OCI-LY1 (cell line): ENCODE data around the gene NELL2.
A peak's percentile ranks its signal among the peaks of the same experiment; 100 is the strongest.
"Not testable (repeated sequence)": the region's sequence is repeated elsewhere in the genome, so short reads cannot be mapped to it uniquely, and the experiment has no call there.

Experiments used
- H2AFZ ChIP-seq: fragments of 200-600 bp; sonication (generic), shearing (Covaris generic); 2 replicates; pipeline ENCODE4 v1.6.0; 2014; ENCODE audit warnings: antibody characterized with exemption, mild to moderate bottlenecking, low read length
- H3F3A ChIP-seq: fragments of 200-600 bp; sonication (generic), shearing (Covaris generic); 2 replicates; pipeline ENCODE4 v1.6.0; 2014; ENCODE audit warnings: mild to moderate bottlenecking, antibody characterized with exemption, low read length, moderate library complexity; ENCODE audit not compliant: insufficient read depth
- H3K27ac ChIP-seq: fragments of 200-600 bp; sonication (generic); 2 replicates; pipeline ENCODE4 v1.5.1; 2014; ENCODE audit warnings: low read length, mixed run types, mild to moderate bottlenecking, low read depth; ENCODE audit not compliant: poor library complexity, severe bottlenecking
- H3K27me3 ChIP-seq: fragments of 200-600 bp; sonication (generic); 2 replicates; pipeline ENCODE4 v1.6.0; 2014; ENCODE audit warnings: antibody characterized with exemption, mild to moderate bottlenecking, low read length, moderate library complexity; ENCODE audit not compliant: insufficient read depth
- H3K36me3 ChIP-seq: fragments of 200-600 bp; sonication (generic); 2 replicates; pipeline ENCODE4 v1.6.1; 2014; ENCODE audit warnings: mild to moderate bottlenecking, antibody characterized with exemption, low read length, moderate library complexity, mixed read lengths; ENCODE audit not compliant: insufficient read depth
- H3K4me1 ChIP-seq: fragments of 200-600 bp; sonication (generic); 2 replicates; pipeline ENCODE4 v1.5.1; 2014; ENCODE audit warnings: mild to moderate bottlenecking, low read length, moderate library complexity; ENCODE audit not compliant: insufficient read depth, severe bottlenecking
- H3K4me2 ChIP-seq: fragments of 200-600 bp; sonication (generic), shearing (Covaris generic); 2 replicates; pipeline ENCODE4 v1.6.1; 2014; ENCODE audit warnings: low read length
- H3K4me3 ChIP-seq: fragments of 200-600 bp; sonication (generic); 2 replicates; pipeline ENCODE4 v1.5.1; 2014; ENCODE audit warnings: low read length, low read depth, mild to moderate bottlenecking, mixed read lengths; ENCODE audit not compliant: poor library complexity, severe bottlenecking
- H3K79me2 ChIP-seq: fragments of 200-600 bp; shearing (Covaris generic); 2 replicates; pipeline ENCODE4 v1.6.1; 2016; ENCODE audit warnings: mixed run types, low read length, mixed read lengths; ENCODE audit not compliant: insufficient read depth
- H3K9ac ChIP-seq: fragments of 200-600 bp; sonication (generic), shearing (Covaris generic); 2 replicates; pipeline ENCODE4 v1.6.1; 2014; ENCODE audit warnings: mild to moderate bottlenecking, low read length, mixed read lengths
- H3K9me2 ChIP-seq: fragments of 200-600 bp; sonication (generic), shearing (Covaris generic); 2 replicates; pipeline ENCODE4 v1.6.1; 2014; ENCODE audit warnings: low read depth, mild to moderate bottlenecking, low read length, mixed read lengths
- H3K9me3 ChIP-seq: fragments of 200-600 bp; shearing (Covaris generic); 2 replicates; pipeline ENCODE4 v1.6.1; 2014; ENCODE audit warnings: low read length, mixed read lengths
- H4K20me1 ChIP-seq: fragments of 200-600 bp; sonication (generic), shearing (Covaris generic); 2 replicates; pipeline ENCODE4 v1.6.0; 2016; ENCODE audit warnings: mild to moderate bottlenecking, low read length; ENCODE audit not compliant: insufficient read depth
- CTCF ChIP-seq: fragments of 200-600 bp; sonication (generic), shearing (Covaris generic); IDR thresholded peaks from 2 replicates; pipeline ENCODE4 v1.5.1; 2017; ENCODE audit warnings: mild to moderate bottlenecking, antibody characterized with exemption, low read length, moderate library complexity, mixed read lengths
- EZH2 ChIP-seq: fragments of 200-600 bp; sonication (generic), shearing (Covaris generic); IDR thresholded peaks from 2 replicates; pipeline ENCODE4 v1.8.0; 2017; ENCODE audit warnings: borderline replicate concordance, mixed run types, mild to moderate bottlenecking, antibody characterized with exemption, low read length, moderate library complexity, mixed read lengths

Gene NELL2

GRCh38 chr12:44827832-44828438, 48.2 kb downstream of the NELL2 start:
- Histone ChIP-seq H2AFZ (peak overlapping the region; percentile 21; the same call in 1 of the 2 replicates), H3K27ac (no peak overlapping the region), H3K4me2 (no peak overlapping the region), H3K9ac (no peak overlapping the region), H3K9me3 (no peaks in the 10 kb centered on the region), H4K20me1 (no peaks in the 10 kb centered on the region), H3F3A (no peaks in the 10 kb centered on the region), H3K9me2 (no peaks in the 10 kb centered on the region), H3K27me3 (no peaks in the 10 kb centered on the region), H3K4me3 (no peak overlapping the region), H3K36me3 (no peaks in the 10 kb centered on the region), H3K79me2 (0 out of 2 replicates have a peak, but pooled peaks cover 6% of the 10 kb centered on the region), H3K4me1 (peaks cover 29% of the 10 kb centered on the region)
- TF ChIP-seq CTCF (no peak), EZH2 (no peak)

- not testable (repeated sequence) for H3K36me3 ChIP-seq, H3K4me2 ChIP-seq, H4K20me1 ChIP-seq, H3K9ac ChIP-seq, H3K4me3 ChIP-seq, H3K9me2 ChIP-seq, H3F3A ChIP-seq, H3K27ac ChIP-seq, H3K79me2 ChIP-seq, H3K9me3 ChIP-seq, H2AFZ ChIP-seq, H3K27me3 ChIP-seq
- peaks cover 12% of the 10 kb centered on the region for H3K4me1 ChIP-seq
Measured at GRCh38 chr12:44821702-44822101, 54.4 kb downstream of the NELL2 start.

- Histone ChIP-seq H3K9ac (no peak overlapping the region), H3K4me2 (no peak overlapping the region), H3K9me2 (no peaks in the 10 kb centered on the region), H3K27me3 (no peaks in the 10 kb centered on the region), H3K36me3 (no peaks in the 10 kb centered on the region), H3F3A (no peaks in the 10 kb centered on the region), H2AFZ (0 out of 2 replicates have a peak overlapping the region, but pooled peaks have one; percentile 63), H3K27ac (no peak overlapping the region), H3K4me3 (no peak overlapping the region), H3K4me1 (peaks cover 29% of the 10 kb centered on the region), H3K79me2 (no peaks in the 10 kb centered on the region), H3K9me3 (no peaks in the 10 kb centered on the region), H4K20me1 (no peaks in the 10 kb centered on the region)
- no peak for TF ChIP-seq EZH2
- TF ChIP-seq CTCF, result no peak
Measured at GRCh38 chr12:44819884-44820283, 56.2 kb downstream of the NELL2 start.

GRCh38 chr12:44817687-44818086, 58.4 kb downstream of the NELL2 start:
- Histone ChIP-seq H3K9ac (no peak overlapping the region), H3K27me3 (no peaks in the 10 kb centered on the region), H3K27ac (no peak overlapping the region), H3K4me3 (no peak overlapping the region), H3K79me2 (no peaks in the 10 kb centered on the region), H3K9me3 (no peaks in the 10 kb centered on the region), H3K9me2 (no peaks in the 10 kb centered on the region), H3K4me2 (no peak overlapping the region), H3K36me3 (no peaks in the 10 kb centered on the region), H3K4me1 (peaks cover 45% of the 10 kb centered on the region), H3F3A (no peaks in the 10 kb centered on the region), H4K20me1 (no peaks in the 10 kb centered on the region), H2AFZ (no peak overlapping the region; the same call in 1 of the 2 replicates)
- TF ChIP-seq CTCF (no peak), EZH2 (no peak)
